G401.6 (cell line): ENCODE results near the gene RNPEPL1.
A peak's percentile ranks its signal among the peaks of the same experiment; 100 is the strongest.

Experiments
- FAIRE-seq: peaks from 2 replicates; lab custom pipeline; 2012; peaks lifted over from hg19 to GRCh38; lab: Jason Lieb, UNC

RNPEPL1 gene

GRCh38 chr2:240577281-240578109 is 9.2 kb downstream of the RNPEPL1 start:
- FAIRE-seq, result no peak

GRCh38 chr2:240578110-240578450 is 9.8 kb downstream of the RNPEPL1 start:
- FAIRE-seq, result no peak

- FAIRE-seq, result no peak
Measured at GRCh38 chr2:240578488-240578887, 10.2 kb downstream of the RNPEPL1 start.

GRCh38 chr2:240579071-240579762 is 10.9 kb downstream of the RNPEPL1 start:
- no peak for FAIRE-seq

- FAIRE-seq, result no peak
Measured at GRCh38 chr2:240579771-240580614, 11.7 kb downstream of the RNPEPL1 start.

- FAIRE-seq, result no peak
Measured at GRCh38 chr2:240581811-240582210, 13.5 kb downstream of the RNPEPL1 start.

- peak; percentile 94 for FAIRE-seq
Measured at GRCh38 chr2:240582781-240583180, 14.5 kb downstream of the RNPEPL1 start.

GRCh38 chr2:240583774-240584173 is 15.5 kb downstream of the RNPEPL1 start:
- no peak for FAIRE-seq

GRCh38 chr2:240584486-240585031 is 16.3 kb downstream of the RNPEPL1 start:
- FAIRE-seq, result no peak

GRCh38 chr2:240585101-240585500 is 16.8 kb downstream of the RNPEPL1 start:
- FAIRE-seq, result no peak

GRCh38 chr2:240585681-240586197 is 17.5 kb downstream of the RNPEPL1 start:
- no peak for FAIRE-seq

GRCh38 chr2:240586198-240586918 is 18.1 kb downstream of the RNPEPL1 start, which contains the start of gene CAPN10:
TSS of gene CAPN10 (plus strand) at chr2:240586734. CDS start at chr2:240586912, 178 bp downstream.
- peak; percentile 83 for FAIRE-seq

GRCh38 chr2:240586919-240587800 is 18.9 kb downstream of the RNPEPL1 start:
- FAIRE-seq, result no peak

GRCh38 chr2:240588006-240588655 is 19.8 kb downstream of the RNPEPL1 start:
- FAIRE-seq, result no peak

- no peak for FAIRE-seq
Measured at GRCh38 chr2:240588669-240589068, 20.4 kb downstream of the RNPEPL1 start.

- no peak for FAIRE-seq
Measured at GRCh38 chr2:240589375-240589774, 21.1 kb downstream of the RNPEPL1 start.

- no peak for FAIRE-seq
Measured at GRCh38 chr2:240589850-240590525, 21.7 kb downstream of the RNPEPL1 start.

- FAIRE-seq, result no peak
Measured at GRCh38 chr2:240590681-240591111, 22.4 kb downstream of the RNPEPL1 start.

- FAIRE-seq, result no peak
Measured at GRCh38 chr2:240591226-240591625, 22.9 kb downstream of the RNPEPL1 start.
